HEK293 (cell line): Measurements from ENCODE around the gene OR13J1.

Source experiments
- CTCF ChIA-PET: fragments of 350-600 bp; formaldehyde crosslinking; extraction: SDS; loops from one replicate; lab custom pipeline; 2021; ENCODE audit warnings: antibody characterized with exemption; lab: Yijun Ruan, JAX
- POLR2A ChIA-PET: fragments of 300-600 bp; formaldehyde crosslinking; extraction: SDS; loops from one replicate; lab custom pipeline; 2020; ENCODE audit warnings: antibody characterized with exemption, inconsistent platforms; lab: Yijun Ruan, JAX
- H3K27ac ChIP-seq: fragments of 200-500 bp; sonication (Bioruptor generic); 2 replicates; pipeline ENCODE4 v1.5.1; 2014; ENCODE audit warnings: low read depth, low read length, control low read depth, inconsistent platforms; ENCODE audit errors: extremely low read depth
- H3K36me3 ChIP-seq, 2 experiments: fragments of 200-500 bp in 1 of 2; sonication (Bioruptor generic) in 1 of 2; 1 replicate in 1 of 2; 2 replicates in 1 of 2; pipeline ENCODE4 v1.5.1; 2014 to 2017; ENCODE audit warnings: inconsistent platforms in 2 of 2, low read length in 2 of 2; ENCODE audit not compliant: control insufficient read depth in 2 of 2, insufficient read depth in 1 of 2
- H3K4me1 ChIP-seq: fragments of 200-500 bp; sonication (Bioruptor generic); 2 replicates; pipeline ENCODE4 v1.5.1; 2014; ENCODE audit warnings: mild to moderate bottlenecking, low read length, inconsistent platforms; ENCODE audit not compliant: control insufficient read depth, insufficient read depth
- H3K4me3 ChIP-seq: 2 replicates; pipeline ENCODE4 v1.5.1; 2011; ENCODE audit warnings: low read depth, mild to moderate bottlenecking, control low read depth, low read length, moderate library complexity
- H3K9me3 ChIP-seq: fragments of 200-500 bp; sonication (Bioruptor generic); 2 replicates; pipeline ENCODE4 v1.5.1; 2014; ENCODE audit warnings: low read depth, low read length, inconsistent platforms; ENCODE audit not compliant: control insufficient read depth, insufficient read depth
- EGR2 ChIP-seq: fragments of 450-650 bp; formaldehyde crosslinking; IDR thresholded peaks from 2 replicates; pipeline ENCODE4 v1.5.1; 2016; ENCODE audit warnings: low read depth, missing biosample characterization, missing genetic modification characterization
- GFI1B ChIP-seq: fragments of 450-650 bp; formaldehyde crosslinking; IDR thresholded peaks from 2 replicates; pipeline ENCODE4 v1.5.1; 2016; ENCODE audit warnings: missing biosample characterization, missing genetic modification characterization
- GLI2 ChIP-seq: fragments of 450-650 bp; formaldehyde crosslinking; IDR thresholded peaks from 2 replicates; pipeline ENCODE4; 2017; ENCODE audit warnings: missing biosample characterization, missing genetic modification characterization, low read depth, borderline replicate concordance
- MZF1 ChIP-seq: fragments of 450-650 bp; formaldehyde crosslinking; IDR thresholded peaks from 2 replicates; pipeline ENCODE4 v1.5.1; 2017; ENCODE audit warnings: missing biosample characterization, missing genetic modification characterization, borderline replicate concordance
- SETDB1 ChIP-seq: IDR thresholded peaks from one replicate; pipeline ENCODE4 v1.6.1; 2017; ENCODE audit warnings: mild to moderate bottlenecking, low read length, moderate library complexity, mixed read lengths; ENCODE audit not compliant: insufficient read length
- SP3 ChIP-seq: fragments of 450-650 bp; formaldehyde crosslinking; IDR thresholded peaks from 2 replicates; pipeline ENCODE4 v1.5.1; 2016; ENCODE audit warnings: missing biosample characterization, missing genetic modification characterization
- ZBTB20 ChIP-seq: fragments of 450-650 bp; formaldehyde crosslinking; IDR thresholded peaks from 2 replicates; pipeline ENCODE4 v1.5.1; 2016; ENCODE audit warnings: missing biosample characterization, missing genetic modification characterization
- ZBTB48 ChIP-seq: fragments of 450-650 bp; formaldehyde crosslinking; IDR thresholded peaks from 2 replicates; pipeline ENCODE4 v1.5.1; 2016; ENCODE audit warnings: missing biosample characterization, missing genetic modification characterization
- ZNF132 ChIP-seq: fragments of 450-650 bp; formaldehyde crosslinking; IDR thresholded peaks from 2 replicates; pipeline ENCODE4 v1.5.1; 2017; ENCODE audit warnings: missing biosample characterization, missing genetic modification characterization, borderline replicate concordance
- ZNF138 ChIP-seq: fragments of 450-650 bp; formaldehyde crosslinking; IDR thresholded peaks from 2 replicates; pipeline ENCODE4 v1.5.1; 2016; ENCODE audit warnings: missing biosample characterization, missing genetic modification characterization, borderline replicate concordance
- ZNF174 ChIP-seq: fragments of 450-650 bp; formaldehyde crosslinking; IDR thresholded peaks from 2 replicates; pipeline ENCODE4 v1.5.0; 2017; ENCODE audit warnings: missing biosample characterization, mild to moderate bottlenecking, missing genetic modification characterization
- ZNF292 ChIP-seq: fragments of 450-650 bp; formaldehyde crosslinking; IDR thresholded peaks from 2 replicates; pipeline ENCODE4 v1.5.1; 2016; ENCODE audit warnings: low read depth, missing biosample characterization, missing genetic modification characterization, borderline replicate concordance
- ZNF335 ChIP-seq: fragments of 450-650 bp; formaldehyde crosslinking; conservative IDR thresholded peaks from 2 replicates; pipeline ENCODE4 v1.5.1; 2016; ENCODE audit warnings: missing biosample characterization, missing genetic modification characterization
- ZNF362 ChIP-seq: fragments of 450-650 bp; formaldehyde crosslinking; IDR thresholded peaks from 2 replicates; pipeline ENCODE4 v1.5.1; 2016; ENCODE audit warnings: missing biosample characterization, missing genetic modification characterization
- ZNF488 ChIP-seq: fragments of 450-650 bp; formaldehyde crosslinking; IDR thresholded peaks from 2 replicates; pipeline ENCODE4 v1.5.1; 2016; ENCODE audit warnings: missing biosample characterization, missing genetic modification characterization
- ZNF518A ChIP-seq: fragments of 450-650 bp; formaldehyde crosslinking; conservative IDR thresholded peaks from 2 replicates; pipeline ENCODE4 v1.5.1; 2016; ENCODE audit warnings: low read depth, missing biosample characterization, missing genetic modification characterization
- ZNF529 ChIP-seq: fragments of 450-650 bp; formaldehyde crosslinking; IDR thresholded peaks from 2 replicates; pipeline ENCODE4 v1.5.1; 2017; ENCODE audit warnings: missing genetic modification characterization, missing biosample characterization; ENCODE audit not compliant: insufficient replicate concordance
- ZNF530 ChIP-seq: fragments of 450-650 bp; formaldehyde crosslinking; IDR thresholded peaks from 2 replicates; pipeline ENCODE4 v1.5.1; 2016; ENCODE audit warnings: low read depth, missing biosample characterization, missing genetic modification characterization
- ZNF544 ChIP-seq: fragments of 450-650 bp; formaldehyde crosslinking; IDR thresholded peaks from 2 replicates; pipeline ENCODE4 v1.5.0; 2017; ENCODE audit warnings: missing biosample characterization, missing genetic modification characterization
- ZNF548 ChIP-seq: fragments of 450-650 bp; formaldehyde crosslinking; IDR thresholded peaks from 2 replicates; pipeline ENCODE4 v1.5.1; 2016; ENCODE audit warnings: missing biosample characterization, missing genetic modification characterization
- ZNF585B ChIP-seq: fragments of 450-650 bp; formaldehyde crosslinking; IDR thresholded peaks from 2 replicates; pipeline ENCODE4 v1.5.1; 2016; ENCODE audit warnings: missing biosample characterization, missing genetic modification characterization
- ZNF623 ChIP-seq: fragments of 450-650 bp; formaldehyde crosslinking; IDR thresholded peaks from 2 replicates; pipeline ENCODE4 v1.5.1; 2016; ENCODE audit warnings: missing biosample characterization, missing genetic modification characterization
- ZNF654 ChIP-seq: fragments of 450-650 bp; formaldehyde crosslinking; IDR thresholded peaks from 2 replicates; pipeline ENCODE4 v1.5.1; 2016; ENCODE audit warnings: low read depth, missing biosample characterization, missing genetic modification characterization
- ZSCAN23 ChIP-seq: fragments of 450-650 bp; formaldehyde crosslinking; IDR thresholded peaks from 2 replicates; pipeline ENCODE4 v1.5.1; 2016; ENCODE audit warnings: missing biosample characterization, missing genetic modification characterization
- ZSCAN4 ChIP-seq: fragments of 450-650 bp; formaldehyde crosslinking; IDR thresholded peaks from 2 replicates; pipeline ENCODE4 v1.5.1; 2017; ENCODE audit warnings: missing biosample characterization, missing genetic modification characterization
- TF ChIP-seq, protein P1 (sequence below): fragments of 450-650 bp; formaldehyde crosslinking; IDR thresholded peaks from 2 replicates; pipeline ENCODE4 v1.5.1; 2016; ENCODE audit warnings: missing biosample characterization, missing genetic modification characterization
- TF ChIP-seq, protein P2 (sequence below): fragments of 450-650 bp; formaldehyde crosslinking; IDR thresholded peaks from 2 replicates; pipeline ENCODE4 v1.5.1; 2016; ENCODE audit warnings: missing biosample characterization, missing genetic modification characterization

Gene OR13J1

DNA sequence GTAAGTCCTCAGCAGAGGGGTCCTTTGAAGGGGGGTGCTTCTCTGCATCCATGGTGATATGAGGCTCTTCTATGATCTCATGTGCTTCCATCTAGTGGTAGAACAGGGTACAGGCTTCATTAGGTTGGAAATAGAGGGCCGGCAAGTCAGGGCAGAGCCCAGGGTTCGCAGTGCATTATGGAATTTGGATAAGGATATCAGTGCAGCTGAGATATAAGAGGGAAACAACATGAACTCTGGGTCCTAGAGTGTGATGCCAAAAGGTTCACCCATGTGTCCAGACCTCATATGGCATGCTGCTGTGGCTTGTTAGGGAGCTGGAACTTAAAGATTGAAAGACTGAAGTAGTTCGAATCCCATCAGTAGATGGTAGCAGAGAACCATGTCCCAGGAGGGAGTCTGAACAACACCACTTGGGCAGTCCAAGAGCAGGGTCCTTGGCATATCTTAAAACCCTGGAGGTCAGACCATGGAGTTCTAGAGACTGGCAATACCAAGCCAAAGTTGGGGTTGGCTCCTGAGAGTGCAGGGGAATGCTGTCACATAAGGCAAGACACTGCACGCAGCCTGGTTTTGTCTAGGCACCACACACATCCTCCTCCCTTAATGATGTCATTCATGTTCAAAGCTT lies 44.0 kb downstream of the OR13J1 start:
- H3K36me3 ChIP-seq: no peaks in the 10 kb centered on the region
- ChIA-PET CTCF (interaction anchor here (0.6 to 5.4 kb wide), 40 partner anchors 9 to 504 kb away, joined by 3 to 65 read pairs (median 4); partner anchors contain the start of genes GBA2, HINT2, HRCT1 and RGP1), POLR2A (interaction anchor here (2.2 kb wide), 1 partner anchor 12 kb away, joined by 11 read pairs; the partner anchor contains the start of gene HINT2)
- H3K27ac ChIP-seq: no peak overlapping the region; the same call in 1 of the 2 replicates
- H3K4me1 ChIP-seq: peaks cover 4% of the 10 kb centered on the region; the same call in 1 of the 2 replicates
- H3K9me3 ChIP-seq: no peaks in the 10 kb centered on the region
- no peak overlapping the region for H3K4me3 ChIP-seq
- no peak for TF ChIP-seq GLI2 (tag by site-specific recombination)
- no peak for TF ChIP-seq SETDB1
- no peak for TF ChIP-seq ZNF174
- TF ChIP-seq, protein P1, sequence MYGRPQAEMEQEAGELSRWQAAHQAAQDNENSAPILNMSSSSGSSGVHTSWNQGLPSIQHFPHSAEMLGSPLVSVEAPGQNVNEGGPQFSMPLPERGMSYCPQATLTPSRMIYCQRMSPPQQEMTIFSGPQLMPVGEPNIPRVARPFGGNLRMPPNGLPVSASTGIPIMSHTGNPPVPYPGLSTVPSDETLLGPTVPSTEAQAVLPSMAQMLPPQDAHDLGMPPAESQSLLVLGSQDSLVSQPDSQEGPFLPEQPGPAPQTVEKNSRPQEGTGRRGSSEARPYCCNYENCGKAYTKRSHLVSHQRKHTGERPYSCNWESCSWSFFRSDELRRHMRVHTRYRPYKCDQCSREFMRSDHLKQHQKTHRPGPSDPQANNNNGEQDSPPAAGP (tag by site-specific recombination): no peak
- TF ChIP-seq MZF1: no peak
- TF ChIP-seq ZNF292 (tag by site-specific recombination): no peak
- TF ChIP-seq ZNF529 (tag by site-specific recombination): no peak
- no peak for TF ChIP-seq EGR2 (tag by site-specific recombination)
- no peak for TF ChIP-seq ZNF623 (tag by site-specific recombination)
- TF ChIP-seq ZSCAN4 (tag by site-specific recombination): no peak
- no peak for TF ChIP-seq ZNF138 (tag by site-specific recombination)
- TF ChIP-seq ZNF362 (tag by site-specific recombination): no peak
- TF ChIP-seq SP3 (tag by site-specific recombination): no peak
- peak; percentile 27; the same call in 1 of the 2 replicates for TF ChIP-seq ZBTB48 (tag by site-specific recombination)
- no peak for TF ChIP-seq GFI1B
- TF ChIP-seq ZNF132 (tag by site-specific recombination): no peak
- no peak for TF ChIP-seq ZNF518A
- peak; percentile 49; the same call in 1 of the 2 replicates for TF ChIP-seq ZBTB20 (tag by site-specific recombination)
- TF ChIP-seq ZNF585B (tag by site-specific recombination): no peak
- peak; percentile 33; the same call in 1 of the 2 replicates for TF ChIP-seq ZNF654
- TF ChIP-seq ZNF548 (tag by site-specific recombination): no peak
- TF ChIP-seq, protein P2, sequence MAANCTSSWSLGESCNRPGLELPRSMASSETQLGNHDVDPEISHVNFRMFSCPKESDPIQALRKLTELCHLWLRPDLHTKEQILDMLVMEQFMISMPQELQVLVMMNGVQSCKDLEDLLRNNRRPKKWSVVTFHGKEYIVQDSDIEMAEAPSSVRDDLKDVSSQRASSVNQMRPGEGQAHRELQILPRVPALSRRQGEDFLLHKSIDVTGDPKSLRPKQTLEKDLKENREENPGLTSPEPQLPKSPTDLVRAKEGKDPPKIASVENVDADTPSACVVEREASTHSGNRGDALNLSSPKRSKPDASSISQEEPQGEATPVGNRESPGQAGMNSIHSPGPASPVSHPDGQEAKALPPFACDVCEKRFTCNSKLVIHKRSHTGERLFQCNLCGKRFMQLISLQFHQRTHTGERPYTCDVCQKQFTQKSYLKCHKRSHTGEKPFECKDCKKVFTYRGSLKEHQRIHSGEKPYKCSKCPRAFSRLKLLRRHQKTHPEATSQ (tag by site-specific recombination): no peak
- TF ChIP-seq ZNF488 (tag by site-specific recombination): no peak
- TF ChIP-seq ZNF544 (tag by site-specific recombination): no peak
- no peak for TF ChIP-seq ZNF530
- TF ChIP-seq ZSCAN23 (tag by site-specific recombination): no peak
- 0 out of 2 replicates have a peak, but pooled peaks have one; percentile 22 for TF ChIP-seq ZNF335 (tag by site-specific recombination)
